H9 (cell line): Measurements from ENCODE around the gene SRPK1. TPM values are rescaled to one million over a fixed set of nuclear protein-coding genes. Genes with fewer than 3 reads are reported as not detected.

Source experiments
- DNase-seq: peaks from one replicate; pipeline ENCODE4 v3.0.0-alpha.2; 2017
- H2AFZ ChIP-seq: one replicate; pipeline ENCODE4 v1.6.1; 2013; ENCODE audit warnings: mild to moderate bottlenecking, low read length, control low read depth, moderate library complexity
- H2AK5ac ChIP-seq: 2 replicates; pipeline ENCODE4 v1.6.1; 2013; ENCODE audit warnings: low read length, control low read depth, mixed read lengths; ENCODE audit not compliant: insufficient read length
- H2BK120ac ChIP-seq: one replicate; pipeline ENCODE4 v1.6.1; 2013; ENCODE audit warnings: low read depth, mild to moderate bottlenecking, low read length, control low read depth, inconsistent platforms; ENCODE audit not compliant: poor library complexity, severe bottlenecking
- H2BK12ac ChIP-seq: 2 replicates; pipeline ENCODE4 v1.6.1; 2013; ENCODE audit warnings: low read length, control low read depth, mixed read lengths, low read depth; ENCODE audit not compliant: insufficient read length
- H2BK15ac ChIP-seq: 2 replicates; pipeline ENCODE4 v1.6.1; 2013; ENCODE audit warnings: low read depth, low read length, control low read depth
- H2BK20ac ChIP-seq: one replicate; pipeline ENCODE4 v1.6.1; 2013; ENCODE audit warnings: low read depth, mild to moderate bottlenecking, low read length, control low read depth, inconsistent platforms; ENCODE audit not compliant: poor library complexity, severe bottlenecking
- H2BK5ac ChIP-seq: 2 replicates; pipeline ENCODE4 v1.6.1; 2013; ENCODE audit warnings: low read length, control low read depth, mixed read lengths; ENCODE audit not compliant: insufficient read length
- H3K14ac ChIP-seq: 2 replicates; pipeline ENCODE4 v1.6.1; 2013; ENCODE audit warnings: low read length, control low read depth; ENCODE audit not compliant: insufficient read depth
- H3K18ac ChIP-seq: 2 replicates; pipeline ENCODE4 v1.6.1; 2013; ENCODE audit warnings: low read depth, mild to moderate bottlenecking, mixed read lengths, low read length, control low read depth; ENCODE audit not compliant: insufficient read length
- H3K23ac ChIP-seq: 2 replicates; pipeline ENCODE4 v1.6.1; 2013; ENCODE audit warnings: low read length, control low read depth, mixed read lengths, low read depth; ENCODE audit not compliant: insufficient read length
- H3K23me2 ChIP-seq: 2 replicates; pipeline ENCODE4 v1.6.1; 2013; ENCODE audit warnings: low read depth, mild to moderate bottlenecking, mixed read lengths, low read length, control low read depth; ENCODE audit not compliant: insufficient read length, poor library complexity, severe bottlenecking
- H3K27ac ChIP-seq: 2 replicates; pipeline ENCODE4 v1.5.1; 2013; ENCODE audit warnings: low read length, control low read depth, mixed read lengths, low read depth; ENCODE audit not compliant: insufficient read length
- H3K27me3 ChIP-seq: 2 replicates; pipeline ENCODE4 v1.6.1; 2013; ENCODE audit warnings: low read length, control low read depth, inconsistent platforms; ENCODE audit not compliant: insufficient read depth
- H3K4ac ChIP-seq: 2 replicates; pipeline ENCODE4 v1.6.1; 2013; ENCODE audit warnings: low read depth, mild to moderate bottlenecking, control low read depth, inconsistent platforms, low read length, moderate library complexity
- H3K4me1 ChIP-seq: 2 replicates; pipeline ENCODE4 v1.6.1; 2013; ENCODE audit warnings: low read length, control low read depth, inconsistent platforms; ENCODE audit not compliant: insufficient read depth
- H3K4me2 ChIP-seq: 2 replicates; pipeline ENCODE4 v1.6.1; 2013; ENCODE audit warnings: low read length, control low read depth, mixed read lengths; ENCODE audit not compliant: insufficient read length, insufficient read depth
- H3K56ac ChIP-seq: 2 replicates; pipeline ENCODE4 v1.6.1; 2013; ENCODE audit warnings: low read depth, mild to moderate bottlenecking, mixed read lengths, low read length, control low read depth; ENCODE audit not compliant: insufficient read length
- H3K79me1 ChIP-seq: 2 replicates; pipeline ENCODE4 v1.6.1; 2013; ENCODE audit warnings: low read depth, mild to moderate bottlenecking, moderate library complexity, low read length, control low read depth, inconsistent platforms; ENCODE audit not compliant: insufficient read depth, poor library complexity, severe bottlenecking
- H3K79me2 ChIP-seq: 2 replicates; pipeline ENCODE4 v1.6.1; 2013; ENCODE audit warnings: low read length, control low read depth, inconsistent platforms; ENCODE audit not compliant: insufficient read depth
- H3K9ac ChIP-seq: 2 replicates; pipeline ENCODE4 v1.6.1; 2013; ENCODE audit warnings: low read length, control low read depth, mixed read lengths; ENCODE audit not compliant: insufficient read length; ENCODE audit errors: extremely low read depth
- H3K9me3 ChIP-seq: one replicate; pipeline ENCODE4 v1.6.1; 2013; ENCODE audit warnings: low read depth, low read length, inconsistent platforms; ENCODE audit not compliant: control insufficient read depth
- H3T11ph ChIP-seq: one replicate; pipeline ENCODE4 v1.6.1; 2013; ENCODE audit warnings: mild to moderate bottlenecking, low read length, control low read depth, inconsistent platforms
- H4K20me1 ChIP-seq: one replicate; pipeline ENCODE4 v1.6.1; 2013; ENCODE audit not compliant: control insufficient read depth, insufficient read length, insufficient read depth
- H4K5ac ChIP-seq: 2 replicates; pipeline ENCODE4 v1.6.1; 2013; ENCODE audit warnings: low read depth, mild to moderate bottlenecking, mixed read lengths, low read length, control low read depth; ENCODE audit not compliant: insufficient read length
- H4K8ac ChIP-seq: replicated peaks from 2 replicates; pipeline ENCODE4 v1.6.1; 2013; ENCODE audit warnings: low read length, control low read depth, mixed read lengths, low read depth; ENCODE audit not compliant: insufficient read length
- H4K91ac ChIP-seq: 2 replicates; pipeline ENCODE4 v1.6.1; 2013; ENCODE audit warnings: low read depth, mild to moderate bottlenecking, moderate library complexity, mixed read lengths, low read length, control low read depth; ENCODE audit not compliant: insufficient read length
- H3K27ac Mint-ChIP-seq, 3 experiments: 2 replicates in 2 of 3; 3 replicates in 1 of 3; pipeline ENCODE4 v1.8.0; 2020 to 2021; ENCODE audit warnings: mixed read lengths in 3 of 3, mild to moderate bottlenecking in 1 of 3, moderate library complexity in 1 of 3
- H3K27me3 Mint-ChIP-seq: 2 replicates; pipeline ENCODE4 v1.8.0; 2021; ENCODE audit warnings: low read depth, mild to moderate bottlenecking, moderate library complexity, mixed read lengths
- H3K36me3 Mint-ChIP-seq, 3 experiments: 2 replicates in 2 of 3; 3 replicates in 1 of 3; pipeline ENCODE4 v1.8.0; 2020 to 2021; ENCODE audit warnings: low read depth in 3 of 3, mixed read lengths in 3 of 3; ENCODE audit not compliant: insufficient read depth in 1 of 3
- H3K4me1 Mint-ChIP-seq, 2 experiments: 2 replicates each; pipeline ENCODE4 v1.8.0; 2020; ENCODE audit warnings: mixed read lengths in 2 of 2
- H3K4me3 Mint-ChIP-seq, 2 experiments: 2 replicates in 1 of 2; 3 replicates in 1 of 2; pipeline ENCODE4 v1.8.0; 2020 to 2021; ENCODE audit warnings: mild to moderate bottlenecking in 2 of 2, mixed read lengths in 2 of 2, moderate library complexity in 1 of 2
- H3K9me3 Mint-ChIP-seq, 2 experiments: 2 replicates in 1 of 2; 3 replicates in 1 of 2; pipeline ENCODE4 v1.8.0; 2020; ENCODE audit warnings: mild to moderate bottlenecking in 2 of 2, mixed read lengths in 2 of 2, moderate library complexity in 1 of 2
- WGBS: extraction: QIAGEN DNeasy Blood & Tissue Kit; methylation state at CpG from one replicate; pipeline ENCODE4 v1.1.7; 2013; ENCODE audit warnings: missing lambda C conversion rate, low lambda C conversion rate, mixed read lengths; ENCODE audit not compliant: insufficient read length; ENCODE audit errors: extremely low coverage; 5-methylcytosine and 5-hydroxymethylcytosine counted together
- total RNA-seq: library from RNA; stranded (reverse); gene quantifications from 2 replicates; pipeline ENCODE4 v1.2.1, GENCODE V29; 2021
- TF ChIP-seq, protein P1 (sequence below): fragments of 200-600 bp; sonication (generic); conservative IDR thresholded peaks from 3 replicates; pipeline ENCODE4 v1.8.0; 2021; ENCODE audit warnings: antibody characterized with exemption, mild to moderate bottlenecking

SRPK1 gene
- total RNA-seq, 1 experiment from 2014 or later: 93.2 TPM

DNA sequence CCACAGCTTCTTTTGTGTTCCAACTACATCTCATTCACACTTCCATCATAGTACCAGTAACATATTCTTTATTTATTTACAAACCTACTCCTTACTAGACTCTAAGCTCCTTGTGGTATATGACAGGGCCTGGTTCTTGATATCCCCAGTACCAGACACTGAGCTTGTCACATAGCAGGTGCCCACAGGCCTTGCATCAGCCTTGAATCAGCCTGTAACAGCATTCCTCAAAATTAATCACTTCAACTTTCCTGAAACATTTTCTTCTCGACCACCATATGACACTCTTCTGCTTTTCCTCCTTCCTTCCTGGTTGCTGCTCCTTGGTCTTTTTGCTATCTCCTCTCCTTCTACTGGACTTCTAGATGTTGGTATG lies 24.7 kb upstream of the SRPK1 start:
- Histone ChIP-seq H3K18ac (no peak overlapping the region), H3K23ac (no peak overlapping the region), H2BK5ac (no peak overlapping the region), H4K5ac (no peak overlapping the region), H4K20me1 (no peaks in the 10 kb centered on the region), H3K23me2 (no peaks in the 10 kb centered on the region), H2AK5ac (no peak overlapping the region), H3K9me3 (no peaks in the 10 kb centered on the region), H3K79me1 (no peaks in the 10 kb centered on the region), H3T11ph (no peak overlapping the region), H3K27me3 (no peaks in the 10 kb centered on the region), H3K14ac (no peak overlapping the region), H2BK20ac (no peak overlapping the region), H3K9ac (no peak overlapping the region), H2BK120ac (no peak overlapping the region), H3K27ac (no peak overlapping the region), H2AFZ (no peak overlapping the region), H2BK12ac (no peak overlapping the region), H3K4me2 (no peak overlapping the region), H3K4ac (no peak overlapping the region), H3K56ac (no peak overlapping the region), H3K4me1 (no peaks in the 10 kb centered on the region), H2BK15ac (no peak overlapping the region), H4K8ac (no peak overlapping the region), H4K91ac (no peak overlapping the region), H3K79me2 (no peaks in the 10 kb centered on the region)
- no CpG with 5 or more reads among the region's 1 CpG for WGBS
- Mint-ChIP-seq H3K27ac (no peak overlapping the region), H3K4me1 (peaks cover 1 to 2% of the 10 kb centered on the region in 2 experiments), H3K36me3 (peaks cover 0 to 9% (median 7%) of the 10 kb centered on the region in 3 experiments; a peak in 4 of 7 replicates), H3K27me3 (no peaks in the 10 kb centered on the region; the same call in 1 of the 2 replicates), H3K4me3 (no peak overlapping the region), H3K9me3 (peaks cover 4 to 10% of the 10 kb centered on the region in 2 experiments)
- TF ChIP-seq, protein P1, sequence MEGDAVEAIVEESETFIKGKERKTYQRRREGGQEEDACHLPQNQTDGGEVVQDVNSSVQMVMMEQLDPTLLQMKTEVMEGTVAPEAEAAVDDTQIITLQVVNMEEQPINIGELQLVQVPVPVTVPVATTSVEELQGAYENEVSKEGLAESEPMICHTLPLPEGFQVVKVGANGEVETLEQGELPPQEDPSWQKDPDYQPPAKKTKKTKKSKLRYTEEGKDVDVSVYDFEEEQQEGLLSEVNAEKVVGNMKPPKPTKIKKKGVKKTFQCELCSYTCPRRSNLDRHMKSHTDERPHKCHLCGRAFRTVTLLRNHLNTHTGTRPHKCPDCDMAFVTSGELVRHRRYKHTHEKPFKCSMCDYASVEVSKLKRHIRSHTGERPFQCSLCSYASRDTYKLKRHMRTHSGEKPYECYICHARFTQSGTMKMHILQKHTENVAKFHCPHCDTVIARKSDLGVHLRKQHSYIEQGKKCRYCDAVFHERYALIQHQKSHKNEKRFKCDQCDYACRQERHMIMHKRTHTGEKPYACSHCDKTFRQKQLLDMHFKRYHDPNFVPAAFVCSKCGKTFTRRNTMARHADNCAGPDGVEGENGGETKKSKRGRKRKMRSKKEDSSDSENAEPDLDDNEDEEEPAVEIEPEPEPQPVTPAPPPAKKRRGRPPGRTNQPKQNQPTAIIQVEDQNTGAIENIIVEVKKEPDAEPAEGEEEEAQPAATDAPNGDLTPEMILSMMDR: no peak
- no peak for DNase-seq
